GM12873 (cell line): ENCODE measurements around the gene ZNF579.

Experiments used
- TF ChIP-seq, protein P1 (sequence below): IDR thresholded peaks from 2 replicates; pipeline ENCODE4 v1.5.1; 2012; ENCODE audit warnings: low read depth, mild to moderate bottlenecking, moderate library complexity, low read length, control low read depth; ENCODE audit not compliant: insufficient read depth; ENCODE audit errors: missing control alignments

Gene ZNF579

DNA sequence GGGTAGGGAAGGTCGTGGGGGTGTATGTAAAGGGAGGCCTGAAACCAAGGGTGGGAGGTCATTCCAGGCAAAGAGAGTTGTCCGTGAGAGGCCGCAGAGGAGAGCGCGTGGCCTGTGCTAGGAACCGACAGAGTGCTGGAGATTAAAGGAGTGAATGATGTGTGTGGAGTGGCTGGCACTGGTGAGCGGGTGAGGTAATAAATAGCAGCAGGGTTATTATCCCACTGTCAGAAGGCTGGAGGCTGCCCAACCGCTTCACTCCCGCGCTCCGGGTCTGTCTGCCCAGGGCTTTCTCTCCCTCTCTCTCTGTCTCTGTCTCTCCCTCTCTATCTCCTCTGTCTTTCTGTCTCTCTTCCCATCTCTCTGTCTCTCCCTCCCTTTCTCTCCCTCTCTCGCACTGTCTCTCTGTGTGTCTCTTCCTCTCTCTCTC lies 17.4 kb downstream of the ZNF579 start:
- TF ChIP-seq, protein P1, sequence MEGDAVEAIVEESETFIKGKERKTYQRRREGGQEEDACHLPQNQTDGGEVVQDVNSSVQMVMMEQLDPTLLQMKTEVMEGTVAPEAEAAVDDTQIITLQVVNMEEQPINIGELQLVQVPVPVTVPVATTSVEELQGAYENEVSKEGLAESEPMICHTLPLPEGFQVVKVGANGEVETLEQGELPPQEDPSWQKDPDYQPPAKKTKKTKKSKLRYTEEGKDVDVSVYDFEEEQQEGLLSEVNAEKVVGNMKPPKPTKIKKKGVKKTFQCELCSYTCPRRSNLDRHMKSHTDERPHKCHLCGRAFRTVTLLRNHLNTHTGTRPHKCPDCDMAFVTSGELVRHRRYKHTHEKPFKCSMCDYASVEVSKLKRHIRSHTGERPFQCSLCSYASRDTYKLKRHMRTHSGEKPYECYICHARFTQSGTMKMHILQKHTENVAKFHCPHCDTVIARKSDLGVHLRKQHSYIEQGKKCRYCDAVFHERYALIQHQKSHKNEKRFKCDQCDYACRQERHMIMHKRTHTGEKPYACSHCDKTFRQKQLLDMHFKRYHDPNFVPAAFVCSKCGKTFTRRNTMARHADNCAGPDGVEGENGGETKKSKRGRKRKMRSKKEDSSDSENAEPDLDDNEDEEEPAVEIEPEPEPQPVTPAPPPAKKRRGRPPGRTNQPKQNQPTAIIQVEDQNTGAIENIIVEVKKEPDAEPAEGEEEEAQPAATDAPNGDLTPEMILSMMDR: no peak

- TF ChIP-seq, protein P1: no peak
Observed at GRCh38 chr19:55559684-55560083, 21.0 kb downstream of the ZNF579 start.

DNA sequence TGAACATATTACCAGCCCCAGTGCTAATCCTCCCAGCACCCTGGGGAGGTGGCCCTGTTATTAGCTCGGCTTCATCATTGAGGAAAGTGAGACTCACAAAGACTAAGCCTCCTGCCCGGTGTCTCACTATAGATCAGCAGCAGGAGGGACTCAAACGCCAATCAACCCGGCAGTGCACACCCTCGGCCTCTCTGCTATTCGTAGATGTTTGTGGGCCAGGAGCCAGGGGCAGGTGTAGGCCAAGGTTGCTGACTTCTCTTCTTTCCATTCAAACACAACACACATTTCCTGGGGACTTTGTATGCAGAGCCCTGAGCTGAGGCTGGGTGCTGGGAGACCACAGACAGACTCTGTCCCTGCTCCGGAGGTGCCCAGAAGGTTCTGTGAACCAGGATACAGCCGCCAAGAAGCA lies 25.9 kb downstream of the ZNF579 start:
- TF ChIP-seq, protein P1: no peak

GRCh38 chr19:55554302-55554701 lies 26.3 kb downstream of the ZNF579 start:
- TF ChIP-seq, protein P1: no peak

DNA sequence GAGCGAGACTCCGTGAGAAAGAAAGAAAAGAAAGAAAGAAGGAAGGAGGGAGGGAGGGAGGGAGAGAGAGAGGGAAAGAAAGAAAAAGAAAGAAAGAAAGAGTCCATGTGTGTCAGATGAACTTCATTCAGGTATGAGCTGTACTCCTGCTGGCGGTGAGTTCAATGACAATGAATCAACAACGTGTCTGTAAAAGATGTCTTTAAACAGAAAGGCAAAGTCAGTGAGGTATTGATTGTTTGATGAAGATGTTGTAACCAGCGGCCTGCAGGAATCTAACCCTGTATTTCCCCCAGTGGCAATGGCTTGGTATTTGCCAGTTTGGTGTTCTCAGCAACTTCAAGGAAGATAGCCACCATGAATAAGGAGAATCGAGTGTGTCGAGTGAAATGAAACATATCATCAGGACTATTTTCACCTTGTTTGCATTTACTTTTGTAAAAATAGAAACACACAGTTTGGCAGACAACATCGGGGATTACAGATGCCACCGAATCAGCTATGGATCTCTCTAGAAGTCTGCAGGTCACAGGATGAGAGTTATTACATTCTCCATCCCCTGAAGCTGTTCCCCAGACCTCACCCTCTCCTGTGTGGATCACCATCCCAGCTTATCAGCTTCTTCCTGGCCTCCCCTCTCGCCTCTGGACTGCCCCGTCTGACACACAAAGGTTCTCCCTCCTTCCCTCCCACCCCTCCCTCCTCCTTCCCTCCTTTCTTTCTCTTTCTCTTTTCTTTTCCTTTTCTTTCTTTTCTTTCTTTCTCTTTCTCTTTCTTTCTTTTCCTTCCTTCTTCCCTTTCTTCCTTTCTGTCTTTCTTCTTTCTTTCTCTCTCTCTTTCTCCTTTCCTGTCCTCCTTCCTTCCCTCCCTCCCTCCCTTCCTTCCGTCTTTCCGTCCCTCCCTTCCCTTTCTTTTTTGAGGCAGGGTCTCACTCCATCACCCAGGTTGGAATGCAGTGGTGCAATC lies 27.1 kb downstream of the ZNF579 start:
- TF ChIP-seq, protein P1: no peak

DNA sequence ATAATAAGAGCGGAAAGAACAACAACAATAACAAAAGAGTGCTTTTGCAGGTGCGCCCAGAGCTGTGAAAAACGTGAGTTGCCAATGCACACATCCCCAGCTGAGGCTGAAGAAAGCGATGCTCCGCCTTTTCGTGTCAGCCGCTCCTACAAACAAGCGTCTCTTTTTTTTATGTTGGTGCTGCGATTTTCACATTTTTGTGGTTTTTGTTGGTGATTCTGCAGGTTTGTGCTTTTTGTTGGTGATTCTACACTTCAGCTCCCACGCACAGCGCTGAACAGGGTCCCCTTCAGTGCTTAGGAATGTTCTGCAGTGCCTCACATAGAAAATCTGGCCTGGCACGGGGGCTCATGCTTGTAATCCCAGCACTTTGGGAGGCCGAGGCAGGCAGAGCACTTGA lies 28.0 kb downstream of the ZNF579 start:
- TF ChIP-seq, protein P1: no peak

DNA sequence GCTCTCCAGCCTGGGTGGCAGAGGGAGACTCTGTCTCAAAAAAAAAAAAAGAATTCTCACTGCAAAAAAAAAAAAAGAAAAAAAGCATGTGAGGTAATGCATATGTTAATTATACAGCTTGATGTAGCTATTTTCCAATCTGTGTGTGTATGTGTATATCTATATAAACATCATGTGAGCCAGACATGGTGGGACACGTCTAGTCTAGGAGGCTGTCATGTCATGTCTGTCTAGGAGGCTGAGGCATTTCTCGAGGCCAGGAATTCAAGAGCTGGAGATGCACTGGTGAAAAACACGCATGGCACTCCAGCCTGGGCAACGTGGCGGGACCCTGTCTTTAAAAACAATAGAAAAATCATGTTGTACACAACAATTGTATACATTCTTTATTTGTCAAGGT lies 28.4 kb downstream of the ZNF579 start:
- TF ChIP-seq, protein P1: no peak
